Choroid plexus epithelial cell (primary cell): Measurements from ENCODE around the gene RPL34.

Experiments
- DNase-seq: peaks from one replicate; pipeline ENCODE4 v3.0.0-alpha.2; 2010; ENCODE audit warnings: low read depth
- H3K4me3 ChIP-seq: 2 replicates; pipeline ENCODE4 v1.5.1; 2011; ENCODE audit warnings: low read depth, mild to moderate bottlenecking, control low read depth, low read length, moderate library complexity
- CTCF ChIP-seq: conservative IDR thresholded peaks from 2 replicates; pipeline ENCODE4 v1.5.1; 2011; ENCODE audit warnings: low read depth, mild to moderate bottlenecking, control low read depth, inconsistent platforms, low read length, moderate library complexity

Gene RPL34

DNA sequence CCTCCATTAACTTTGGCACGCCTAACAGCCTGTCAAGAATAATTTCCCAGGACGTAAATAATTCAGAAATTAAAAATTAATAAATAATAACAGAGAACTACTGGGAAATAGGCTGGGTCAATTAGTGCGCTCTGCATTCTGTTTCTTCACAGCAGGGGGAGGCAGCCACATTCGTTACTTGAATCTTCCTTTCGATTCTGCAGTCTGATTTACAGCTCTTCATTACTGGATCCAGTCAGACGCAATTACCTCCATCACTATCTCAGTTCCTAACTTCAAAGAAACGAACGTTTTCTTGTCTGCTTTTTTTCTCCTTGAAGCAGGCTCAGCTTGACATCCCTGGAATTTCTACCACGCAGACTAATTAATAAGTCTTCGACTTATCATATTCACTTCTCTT, 9.0 kb upstream of the RPL34 start:
- peak; percentile 48 for DNase-seq
- peak; percentile 48 for TF ChIP-seq CTCF
- H3K4me3 ChIP-seq, result peak overlapping the region; percentile 34

DNA sequence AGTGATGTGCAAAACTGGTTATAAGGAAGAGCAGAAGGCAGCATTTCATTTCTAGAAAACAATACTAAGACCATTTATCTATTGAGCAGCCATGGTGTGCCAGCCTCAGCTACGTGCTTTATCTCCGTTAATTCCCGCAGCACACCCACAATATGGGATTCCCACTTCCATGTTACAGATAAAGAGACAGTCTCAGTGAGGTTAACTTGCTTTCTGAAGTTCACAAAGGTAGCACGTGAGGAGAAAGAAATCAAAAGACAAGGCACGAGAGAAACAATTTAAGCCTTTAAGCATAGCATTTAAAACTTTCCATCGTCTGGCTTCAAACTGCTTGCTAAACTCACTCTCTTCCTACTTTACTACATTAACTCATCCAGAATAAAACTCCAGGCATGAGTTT, 8.0 kb upstream of the RPL34 start:
- DNase-seq, result no peak
- TF ChIP-seq CTCF, result no peak
- H3K4me3 ChIP-seq, result no peak overlapping the region

GRCh38 chr4:108619372-108620100, 840 bp upstream of the RPL34 start:
- no peak for TF ChIP-seq CTCF
- DNase-seq, result no peak
- peak overlapping the region; percentile 80 for H3K4me3 ChIP-seq

DNA sequence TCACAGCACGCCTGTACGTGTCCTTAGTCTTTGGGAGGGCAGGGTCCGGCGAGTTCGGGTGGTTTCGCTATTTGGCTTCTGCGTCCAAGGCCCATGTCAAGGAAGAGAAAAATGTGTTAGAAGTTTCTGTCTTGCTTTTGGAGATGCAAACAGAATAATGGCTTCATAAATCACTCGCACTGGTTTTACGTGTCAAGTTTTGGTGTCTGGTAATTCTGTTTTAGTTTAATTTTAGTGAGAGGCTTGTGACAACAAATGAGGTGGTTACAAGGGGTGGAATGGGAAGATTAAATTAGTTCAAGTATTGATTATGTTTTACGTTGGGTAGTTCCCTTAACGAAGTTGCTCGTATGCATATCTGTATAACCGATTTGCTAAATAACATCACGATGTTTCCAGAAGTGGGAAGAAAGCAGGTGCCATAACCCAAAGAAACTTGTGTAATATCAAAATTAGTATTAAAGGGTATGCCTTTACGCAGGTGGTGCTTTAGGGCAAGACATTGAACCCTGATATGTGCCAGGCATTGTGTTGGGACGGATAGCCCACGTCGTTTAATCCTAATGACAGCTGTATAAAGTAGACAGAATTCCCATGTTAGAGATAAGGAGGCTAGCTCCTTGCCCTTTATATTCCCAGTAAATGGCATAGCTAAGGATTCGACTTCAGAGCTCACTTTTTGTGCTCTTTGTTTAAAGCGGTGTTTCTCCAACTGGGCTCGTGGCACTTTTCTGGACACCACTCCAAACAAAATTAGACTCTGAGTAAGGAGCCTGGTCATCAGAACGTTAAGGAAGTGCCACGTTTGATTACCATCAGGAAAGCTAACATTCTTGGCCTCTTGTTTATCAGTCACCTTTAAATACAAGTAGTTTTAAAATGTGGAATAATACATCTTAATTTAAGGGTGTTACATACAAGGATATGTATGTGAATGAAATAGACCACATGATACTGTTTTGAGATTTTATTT, 843 bp downstream of the RPL34 start:
- H3K4me3 ChIP-seq, result peak overlapping the region; percentile 80
- DNase-seq, result no peak
- no peak for TF ChIP-seq CTCF

DNA sequence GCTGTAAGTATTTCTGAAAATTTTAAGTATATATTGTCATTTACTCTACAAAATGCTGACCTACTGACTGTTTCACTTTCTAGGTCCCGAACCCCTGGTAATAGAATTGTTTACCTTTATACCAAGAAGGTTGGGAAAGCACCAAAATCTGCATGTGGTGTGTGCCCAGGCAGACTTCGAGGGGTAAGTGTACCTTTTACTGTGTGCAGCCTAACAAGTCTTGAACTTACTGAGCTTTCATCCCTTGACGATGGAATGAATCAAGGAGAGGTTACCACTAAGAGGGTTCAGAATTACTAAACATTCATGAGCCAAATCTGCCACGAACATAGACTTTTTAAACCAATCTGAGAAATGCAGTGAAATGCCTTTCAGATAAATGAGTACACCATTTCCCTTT, 1.6 kb downstream of the RPL34 start:
- peak overlapping the region; percentile 80 for H3K4me3 ChIP-seq
- no peak for TF ChIP-seq CTCF
- no peak for DNase-seq

GRCh38 chr4:108622828-108623227, 2.5 kb downstream of the RPL34 start:
- no peak overlapping the region for H3K4me3 ChIP-seq
- DNase-seq, result no peak
- no peak for TF ChIP-seq CTCF
